ENCODE measurements around the gene CARMIL1.
A peak's percentile ranks its signal among the peaks of the same experiment; 100 is the strongest.
"Not testable (repeated sequence)": the region's sequence is repeated elsewhere in the genome, so short reads cannot be mapped to it uniquely, and the experiment has no call there.

Gene CARMIL1

GRCh38 chr6:25370178-25371036, 91.2 kb downstream of the CARMIL1 start:
- DNase-seq (ENCODE audit: low read depth): no peak

GRCh38 chr6:25371037-25371347, 91.8 kb downstream of the CARMIL1 start:
- DNase-seq (ENCODE audit: low read depth): no peak

- no peak for DNase-seq (ENCODE audit: low read depth)
Measured at GRCh38 chr6:25375125-25375524, 96.0 kb downstream of the CARMIL1 start.

- no peak for DNase-seq (ENCODE audit: low read depth)
Measured at GRCh38 chr6:25377664-25378063, 98.5 kb downstream of the CARMIL1 start.

GRCh38 chr6:25381077-25381476, 101.9 kb downstream of the CARMIL1 start:
- no peak for DNase-seq (ENCODE audit: low read depth)

- not testable (repeated sequence) for DNase-seq (ENCODE audit: low read depth)
Measured at GRCh38 chr6:25382476-25382875, 103.3 kb downstream of the CARMIL1 start.

- DNase-seq (ENCODE audit: low read depth): no peak
Measured at GRCh38 chr6:25384234-25384633, 105.1 kb downstream of the CARMIL1 start.

- no peak for DNase-seq (ENCODE audit: low read depth)
Measured at GRCh38 chr6:25384967-25385366, 105.8 kb downstream of the CARMIL1 start.

GRCh38 chr6:25387483-25387882, 108.3 kb downstream of the CARMIL1 start:
- DNase-seq (ENCODE audit: low read depth): no peak

GRCh38 chr6:25387911-25388310, 108.7 kb downstream of the CARMIL1 start:
- DNase-seq (ENCODE audit: low read depth): no peak

GRCh38 chr6:25388776-25389175, 109.6 kb downstream of the CARMIL1 start:
- no peak for DNase-seq (ENCODE audit: low read depth)

- no peak for DNase-seq (ENCODE audit: low read depth)
Measured at GRCh38 chr6:25389471-25389870, 110.3 kb downstream of the CARMIL1 start.

- DNase-seq (ENCODE audit: low read depth): no peak
Measured at GRCh38 chr6:25392372-25392771, 113.2 kb downstream of the CARMIL1 start.

GRCh38 chr6:25395731-25396130, 116.6 kb downstream of the CARMIL1 start:
- no peak for DNase-seq (ENCODE audit: low read depth)

- DNase-seq (ENCODE audit: low read depth): no peak
Measured at GRCh38 chr6:25397406-25397805, 118.2 kb downstream of the CARMIL1 start.

- DNase-seq (ENCODE audit: low read depth): no peak
Measured at GRCh38 chr6:25399885-25400284, 120.7 kb downstream of the CARMIL1 start.

GRCh38 chr6:25401711-25402110, 122.5 kb downstream of the CARMIL1 start:
- DNase-seq (ENCODE audit: low read depth): no peak

- DNase-seq (ENCODE audit: low read depth): no peak
Measured at GRCh38 chr6:25402125-25402524, 123.0 kb downstream of the CARMIL1 start.

GRCh38 chr6:25403150-25403549, 124.0 kb downstream of the CARMIL1 start:
- no peak for DNase-seq (ENCODE audit: low read depth)

GRCh38 chr6:25404091-25404490, 124.9 kb downstream of the CARMIL1 start:
- no peak for DNase-seq (ENCODE audit: low read depth)

GRCh38 chr6:25404693-25405169, 125.6 kb downstream of the CARMIL1 start:
- DNase-seq (ENCODE audit: low read depth): peak; percentile 5

GRCh38 chr6:25405442-25405841, 126.3 kb downstream of the CARMIL1 start:
- no peak for DNase-seq (ENCODE audit: low read depth)

- no peak for DNase-seq (ENCODE audit: low read depth)
Measured at GRCh38 chr6:25407431-25407830, 128.3 kb downstream of the CARMIL1 start.

- no peak for DNase-seq (ENCODE audit: low read depth)
Measured at GRCh38 chr6:25410102-25410501, 130.9 kb downstream of the CARMIL1 start.

Data from stimulated activated CD8-positive, alpha-beta memory T cell treated with anti-CD3 and anti-CD28 coated beads, Interleukin-4, amount 100 ng/mL, for 24 hours (primary cell).